Glutamatergic neuron (in vitro differentiated cells): ENCODE measurements around the gene DOCK2. TPM values are rescaled to one million over a fixed set of nuclear protein-coding genes. Genes with fewer than 3 reads are reported as not detected.
"Not testable (repeated sequence)": the region's sequence is repeated elsewhere in the genome, so short reads cannot be mapped to it uniquely, and the experiment has no call there.

Experiments used
- DNase-seq: peaks from one replicate; pipeline ENCODE4 v3.0.0; 2022
- H3K27ac Mint-ChIP-seq: one replicate; pipeline ENCODE4 v1.8.0; 2020; ENCODE audit warnings: mild to moderate bottlenecking, mixed read lengths, inconsistent platforms; ENCODE audit not compliant: unreplicated experiment
- H3K27me3 Mint-ChIP-seq: one replicate; pipeline ENCODE4 v1.8.0; 2020; ENCODE audit warnings: mild to moderate bottlenecking, moderate library complexity, mixed read lengths, inconsistent platforms; ENCODE audit not compliant: unreplicated experiment
- H3K36me3 Mint-ChIP-seq: one replicate; pipeline ENCODE4 v1.8.0; 2020; ENCODE audit warnings: mild to moderate bottlenecking, mixed read lengths, inconsistent platforms; ENCODE audit not compliant: unreplicated experiment
- H3K4me1 Mint-ChIP-seq: one replicate; pipeline ENCODE4 v1.8.0; 2020; ENCODE audit warnings: mild to moderate bottlenecking, low read depth, mixed read lengths, inconsistent platforms; ENCODE audit not compliant: unreplicated experiment
- H3K4me3 Mint-ChIP-seq: one replicate; pipeline ENCODE4 v1.8.0; 2020; ENCODE audit warnings: mild to moderate bottlenecking, mixed read lengths, inconsistent platforms; ENCODE audit not compliant: unreplicated experiment
- H3K9me3 Mint-ChIP-seq: one replicate; pipeline ENCODE4 v1.8.0; 2020; ENCODE audit warnings: mild to moderate bottlenecking, moderate library complexity, mixed read lengths, inconsistent platforms; ENCODE audit not compliant: unreplicated experiment
- CTCF ChIP-seq: fragments of 200-600 bp; sonication (generic); IDR thresholded peaks from one replicate; pipeline ENCODE4 v1.5.0; 2021; ENCODE audit not compliant: partially characterized antibody, unreplicated experiment
- total RNA-seq: library from RNA; stranded (reverse); fragmentation: NEBNext Ultra II Directional; extraction: Animal tissue kit (Norgen Biotek cat#: 25700); gene quantifications from one replicate; pipeline ENCODE4 v1.2.1, GENCODE V29; 2021; ENCODE audit not compliant: unreplicated experiment

DOCK2 gene
- total RNA-seq, 1 donor from 2014 or later: 0.66 TPM

GRCh38 chr5:169763376-169764017 is 126.4 kb downstream of the DOCK2 start:
- DNase-seq: peak; percentile 68
- Mint-ChIP-seq H3K9me3 (peaks cover 9% of the 10 kb centered on the region), H3K4me3 (peak overlapping the region; percentile 61), H3K27me3 (peaks cover 3% of the 10 kb centered on the region), H3K27ac (peak overlapping the region; percentile 41), H3K4me1 (peaks cover 37% of the 10 kb centered on the region), H3K36me3 (no peaks in the 10 kb centered on the region)
- TF ChIP-seq CTCF: no peak

GRCh38 chr5:169764018-169764378 is 126.9 kb downstream of the DOCK2 start:
- DNase-seq: no peak
- Mint-ChIP-seq H3K27me3 (peaks cover 3% of the 10 kb centered on the region), H3K36me3 (no peaks in the 10 kb centered on the region), H3K9me3 (peaks cover 9% of the 10 kb centered on the region), H3K4me1 (peaks cover 41% of the 10 kb centered on the region), H3K4me3 (no peak overlapping the region), H3K27ac (peak overlapping the region; percentile 41)
- TF ChIP-seq CTCF: no peak

GRCh38 chr5:169765176-169765996 is 128.3 kb downstream of the DOCK2 start:
- H3K4me3 Mint-ChIP-seq: no peak overlapping the region
- no peak for DNase-seq
- H3K36me3 Mint-ChIP-seq: no peaks in the 10 kb centered on the region
- peaks cover 9% of the 10 kb centered on the region for H3K9me3 Mint-ChIP-seq
- no peak for TF ChIP-seq CTCF
- no peak overlapping the region for H3K27ac Mint-ChIP-seq
- H3K27me3 Mint-ChIP-seq: peaks cover 3% of the 10 kb centered on the region
- peaks cover 43% of the 10 kb centered on the region for H3K4me1 Mint-ChIP-seq

- H3K27ac Mint-ChIP-seq, H3K36me3 Mint-ChIP-seq: not testable (repeated sequence)
- peaks cover 40% of the 10 kb centered on the region for H3K4me1 Mint-ChIP-seq
Observed at GRCh38 chr5:169766943-169767342, 129.9 kb downstream of the DOCK2 start.

GRCh38 chr5:169767938-169768337 is 130.9 kb downstream of the DOCK2 start:
- Mint-ChIP-seq H3K4me1 (peaks cover 36% of the 10 kb centered on the region), H3K27me3 (peaks cover 3% of the 10 kb centered on the region), H3K9me3 (peaks cover 9% of the 10 kb centered on the region), H3K4me3 (no peak overlapping the region), H3K36me3 (no peaks in the 10 kb centered on the region), H3K27ac (no peak overlapping the region)
- no peak for TF ChIP-seq CTCF
- no peak for DNase-seq

More at GRCh38 chr5:169766943-169767342, 129.9 kb downstream of the DOCK2 start:
- not testable (repeated sequence) for H3K27me3 Mint-ChIP-seq, DNase-seq, H3K4me3 Mint-ChIP-seq, H3K9me3 Mint-ChIP-seq
